H9 (cell line): ENCODE data around the gene SLC13A5. TPM values are rescaled to one million over a fixed set of nuclear protein-coding genes. Genes with fewer than 3 reads are reported as not detected.

ENCODE experiments used
- DNase-seq: peaks from one replicate; pipeline ENCODE4 v3.0.0-alpha.2; 2017
- H2AFZ ChIP-seq: one replicate; pipeline ENCODE4 v1.6.1; 2013; ENCODE audit warnings: mild to moderate bottlenecking, low read length, control low read depth, moderate library complexity
- H2AK5ac ChIP-seq: 2 replicates; pipeline ENCODE4 v1.6.1; 2013; ENCODE audit warnings: low read length, control low read depth, mixed read lengths; ENCODE audit not compliant: insufficient read length
- H2BK120ac ChIP-seq: one replicate; pipeline ENCODE4 v1.6.1; 2013; ENCODE audit warnings: low read depth, mild to moderate bottlenecking, low read length, control low read depth, inconsistent platforms; ENCODE audit not compliant: poor library complexity, severe bottlenecking
- H2BK12ac ChIP-seq: 2 replicates; pipeline ENCODE4 v1.6.1; 2013; ENCODE audit warnings: low read length, control low read depth, mixed read lengths, low read depth; ENCODE audit not compliant: insufficient read length
- H2BK15ac ChIP-seq: 2 replicates; pipeline ENCODE4 v1.6.1; 2013; ENCODE audit warnings: low read depth, low read length, control low read depth
- H2BK20ac ChIP-seq: one replicate; pipeline ENCODE4 v1.6.1; 2013; ENCODE audit warnings: low read depth, mild to moderate bottlenecking, low read length, control low read depth, inconsistent platforms; ENCODE audit not compliant: poor library complexity, severe bottlenecking
- H2BK5ac ChIP-seq: 2 replicates; pipeline ENCODE4 v1.6.1; 2013; ENCODE audit warnings: low read length, control low read depth, mixed read lengths; ENCODE audit not compliant: insufficient read length
- H3K14ac ChIP-seq: 2 replicates; pipeline ENCODE4 v1.6.1; 2013; ENCODE audit warnings: low read length, control low read depth; ENCODE audit not compliant: insufficient read depth
- H3K18ac ChIP-seq: 2 replicates; pipeline ENCODE4 v1.6.1; 2013; ENCODE audit warnings: low read depth, mild to moderate bottlenecking, mixed read lengths, low read length, control low read depth; ENCODE audit not compliant: insufficient read length
- H3K23ac ChIP-seq: 2 replicates; pipeline ENCODE4 v1.6.1; 2013; ENCODE audit warnings: low read length, control low read depth, mixed read lengths, low read depth; ENCODE audit not compliant: insufficient read length
- H3K23me2 ChIP-seq: 2 replicates; pipeline ENCODE4 v1.6.1; 2013; ENCODE audit warnings: low read depth, mild to moderate bottlenecking, mixed read lengths, low read length, control low read depth; ENCODE audit not compliant: insufficient read length, poor library complexity, severe bottlenecking
- H3K27ac ChIP-seq: 2 replicates; pipeline ENCODE4 v1.5.1; 2013; ENCODE audit warnings: low read length, control low read depth, mixed read lengths, low read depth; ENCODE audit not compliant: insufficient read length
- H3K27me3 ChIP-seq: 2 replicates; pipeline ENCODE4 v1.6.1; 2013; ENCODE audit warnings: low read length, control low read depth, inconsistent platforms; ENCODE audit not compliant: insufficient read depth
- H3K4ac ChIP-seq: 2 replicates; pipeline ENCODE4 v1.6.1; 2013; ENCODE audit warnings: low read depth, mild to moderate bottlenecking, control low read depth, inconsistent platforms, low read length, moderate library complexity
- H3K4me1 ChIP-seq: 2 replicates; pipeline ENCODE4 v1.6.1; 2013; ENCODE audit warnings: low read length, control low read depth, inconsistent platforms; ENCODE audit not compliant: insufficient read depth
- H3K4me2 ChIP-seq: 2 replicates; pipeline ENCODE4 v1.6.1; 2013; ENCODE audit warnings: low read length, control low read depth, mixed read lengths; ENCODE audit not compliant: insufficient read length, insufficient read depth
- H3K56ac ChIP-seq: 2 replicates; pipeline ENCODE4 v1.6.1; 2013; ENCODE audit warnings: low read depth, mild to moderate bottlenecking, mixed read lengths, low read length, control low read depth; ENCODE audit not compliant: insufficient read length
- H3K79me1 ChIP-seq: 2 replicates; pipeline ENCODE4 v1.6.1; 2013; ENCODE audit warnings: low read depth, mild to moderate bottlenecking, moderate library complexity, low read length, control low read depth, inconsistent platforms; ENCODE audit not compliant: insufficient read depth, poor library complexity, severe bottlenecking
- H3K79me2 ChIP-seq: 2 replicates; pipeline ENCODE4 v1.6.1; 2013; ENCODE audit warnings: low read length, control low read depth, inconsistent platforms; ENCODE audit not compliant: insufficient read depth
- H3K9ac ChIP-seq: 2 replicates; pipeline ENCODE4 v1.6.1; 2013; ENCODE audit warnings: low read length, control low read depth, mixed read lengths; ENCODE audit not compliant: insufficient read length; ENCODE audit errors: extremely low read depth
- H3K9me3 ChIP-seq: one replicate; pipeline ENCODE4 v1.6.1; 2013; ENCODE audit warnings: low read depth, low read length, inconsistent platforms; ENCODE audit not compliant: control insufficient read depth
- H3T11ph ChIP-seq: one replicate; pipeline ENCODE4 v1.6.1; 2013; ENCODE audit warnings: mild to moderate bottlenecking, low read length, control low read depth, inconsistent platforms
- H4K20me1 ChIP-seq: one replicate; pipeline ENCODE4 v1.6.1; 2013; ENCODE audit not compliant: control insufficient read depth, insufficient read length, insufficient read depth
- H4K5ac ChIP-seq: 2 replicates; pipeline ENCODE4 v1.6.1; 2013; ENCODE audit warnings: low read depth, mild to moderate bottlenecking, mixed read lengths, low read length, control low read depth; ENCODE audit not compliant: insufficient read length
- H4K8ac ChIP-seq: replicated peaks from 2 replicates; pipeline ENCODE4 v1.6.1; 2013; ENCODE audit warnings: low read length, control low read depth, mixed read lengths, low read depth; ENCODE audit not compliant: insufficient read length
- H4K91ac ChIP-seq: 2 replicates; pipeline ENCODE4 v1.6.1; 2013; ENCODE audit warnings: low read depth, mild to moderate bottlenecking, moderate library complexity, mixed read lengths, low read length, control low read depth; ENCODE audit not compliant: insufficient read length
- H3K27ac Mint-ChIP-seq, 3 experiments: 2 replicates in 2 of 3; 3 replicates in 1 of 3; pipeline ENCODE4 v1.8.0; 2020 to 2021; ENCODE audit warnings: mixed read lengths in 3 of 3, mild to moderate bottlenecking in 1 of 3, moderate library complexity in 1 of 3
- H3K27me3 Mint-ChIP-seq: 2 replicates; pipeline ENCODE4 v1.8.0; 2021; ENCODE audit warnings: low read depth, mild to moderate bottlenecking, moderate library complexity, mixed read lengths
- H3K36me3 Mint-ChIP-seq, 3 experiments: 2 replicates in 2 of 3; 3 replicates in 1 of 3; pipeline ENCODE4 v1.8.0; 2020 to 2021; ENCODE audit warnings: low read depth in 3 of 3, mixed read lengths in 3 of 3; ENCODE audit not compliant: insufficient read depth in 1 of 3
- H3K4me1 Mint-ChIP-seq, 2 experiments: 2 replicates each; pipeline ENCODE4 v1.8.0; 2020; ENCODE audit warnings: mixed read lengths in 2 of 2
- H3K4me3 Mint-ChIP-seq, 2 experiments: 2 replicates in 1 of 2; 3 replicates in 1 of 2; pipeline ENCODE4 v1.8.0; 2020 to 2021; ENCODE audit warnings: mild to moderate bottlenecking in 2 of 2, mixed read lengths in 2 of 2, moderate library complexity in 1 of 2
- H3K9me3 Mint-ChIP-seq, 2 experiments: 2 replicates in 1 of 2; 3 replicates in 1 of 2; pipeline ENCODE4 v1.8.0; 2020; ENCODE audit warnings: mild to moderate bottlenecking in 2 of 2, mixed read lengths in 2 of 2, moderate library complexity in 1 of 2
- WGBS: extraction: QIAGEN DNeasy Blood & Tissue Kit; methylation state at CpG from one replicate; pipeline ENCODE4 v1.1.7; 2013; ENCODE audit warnings: missing lambda C conversion rate, low lambda C conversion rate, mixed read lengths; ENCODE audit not compliant: insufficient read length; ENCODE audit errors: extremely low coverage; 5-methylcytosine and 5-hydroxymethylcytosine counted together
- total RNA-seq: library from RNA; stranded (reverse); gene quantifications from 2 replicates; pipeline ENCODE4 v1.2.1, GENCODE V29; 2021
- TF ChIP-seq, protein P1 (sequence below): fragments of 200-600 bp; sonication (generic); conservative IDR thresholded peaks from 3 replicates; pipeline ENCODE4 v1.8.0; 2021; ENCODE audit warnings: antibody characterized with exemption, mild to moderate bottlenecking

SLC13A5 gene
- total RNA-seq, 1 experiment from 2014 or later = 1.6 TPM

DNA sequence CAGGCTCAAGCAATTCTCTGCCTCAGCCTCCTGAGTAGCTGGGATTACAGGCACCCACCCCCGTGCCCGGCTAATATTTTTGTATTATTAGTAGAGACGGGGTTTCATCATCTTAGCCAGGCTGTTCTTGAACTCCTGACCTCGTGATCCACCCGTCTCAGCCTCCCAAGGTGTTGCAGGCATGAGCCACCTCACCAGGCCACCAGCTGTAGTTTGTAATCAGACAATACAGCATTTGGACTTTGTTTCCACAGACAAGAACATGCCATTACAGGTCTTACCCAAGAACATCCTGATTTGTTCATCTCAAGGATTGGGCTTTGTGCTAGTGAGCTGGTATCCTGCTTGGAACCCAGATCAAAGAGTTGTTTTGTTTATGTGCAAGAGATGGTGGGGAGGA is 31.5 kb downstream of the SLC13A5 start:
- no peak overlapping the region for H3K9ac ChIP-seq
- no CpG with 5 or more reads among the region's 5 CpGs for WGBS

More for the DNA sequence above, 31.5 kb downstream of the SLC13A5 start:
- no peak overlapping the region for H3K23ac ChIP-seq
- no peak overlapping the region for H2BK15ac ChIP-seq
- H2BK5ac ChIP-seq = no peak overlapping the region
- no peaks in the 10 kb centered on the region for H4K20me1 ChIP-seq
- H2BK20ac ChIP-seq = no peak overlapping the region
- no peaks in the 10 kb centered on the region for H3K79me1 ChIP-seq
- no peak overlapping the region for H3K4ac ChIP-seq
- H2BK12ac ChIP-seq = no peak overlapping the region
- Mint-ChIP-seq H3K4me1 (0 out of 4 replicates have a peak, but pooled peaks cover 0 to 2% of the 10 kb centered on the region in 2 experiments), H3K27me3 (peaks cover 8% of the 10 kb centered on the region), H3K4me3 (no peak overlapping the region), H3K36me3 (no peaks in the 10 kb centered on the region), H3K27ac (no peak overlapping the region), H3K9me3 (no peaks in the 10 kb centered on the region; a peak in 1 of 5 replicates)
- no peaks in the 10 kb centered on the region for H3K4me1 ChIP-seq
- H3K27ac ChIP-seq = no peak overlapping the region
- H2AK5ac ChIP-seq = no peak overlapping the region
- H3K27me3 ChIP-seq = no peaks in the 10 kb centered on the region
- no peak overlapping the region for H2AFZ ChIP-seq
- TF ChIP-seq, protein P1, sequence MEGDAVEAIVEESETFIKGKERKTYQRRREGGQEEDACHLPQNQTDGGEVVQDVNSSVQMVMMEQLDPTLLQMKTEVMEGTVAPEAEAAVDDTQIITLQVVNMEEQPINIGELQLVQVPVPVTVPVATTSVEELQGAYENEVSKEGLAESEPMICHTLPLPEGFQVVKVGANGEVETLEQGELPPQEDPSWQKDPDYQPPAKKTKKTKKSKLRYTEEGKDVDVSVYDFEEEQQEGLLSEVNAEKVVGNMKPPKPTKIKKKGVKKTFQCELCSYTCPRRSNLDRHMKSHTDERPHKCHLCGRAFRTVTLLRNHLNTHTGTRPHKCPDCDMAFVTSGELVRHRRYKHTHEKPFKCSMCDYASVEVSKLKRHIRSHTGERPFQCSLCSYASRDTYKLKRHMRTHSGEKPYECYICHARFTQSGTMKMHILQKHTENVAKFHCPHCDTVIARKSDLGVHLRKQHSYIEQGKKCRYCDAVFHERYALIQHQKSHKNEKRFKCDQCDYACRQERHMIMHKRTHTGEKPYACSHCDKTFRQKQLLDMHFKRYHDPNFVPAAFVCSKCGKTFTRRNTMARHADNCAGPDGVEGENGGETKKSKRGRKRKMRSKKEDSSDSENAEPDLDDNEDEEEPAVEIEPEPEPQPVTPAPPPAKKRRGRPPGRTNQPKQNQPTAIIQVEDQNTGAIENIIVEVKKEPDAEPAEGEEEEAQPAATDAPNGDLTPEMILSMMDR = no peak
- no peak overlapping the region for H3K4me2 ChIP-seq
- no peak overlapping the region for H3T11ph ChIP-seq
- H3K9me3 ChIP-seq = no peaks in the 10 kb centered on the region
- H3K79me2 ChIP-seq = no peaks in the 10 kb centered on the region
- H2BK120ac ChIP-seq = no peak overlapping the region
- no peak overlapping the region for H4K91ac ChIP-seq
- H3K23me2 ChIP-seq = no peaks in the 10 kb centered on the region
- H3K56ac ChIP-seq = no peak overlapping the region
- no peak overlapping the region for H4K8ac ChIP-seq
- no peak for DNase-seq
- no peak overlapping the region for H3K14ac ChIP-seq
- H4K5ac ChIP-seq = no peak overlapping the region
- H3K18ac ChIP-seq = no peak overlapping the region
